Thyroid gland (tissue), 4 donors: ENCODE data around the gene STX16.

Source experiments
- CTCF ChIP-seq, 6 experiments: fragments of 200-600 bp in 3 of 6; fragments of 450-650 bp in 3 of 6; sonication (generic) in 3 of 6; IDR thresholded peaks; one replicate each; pipeline ENCODE4 v1.5.1; 2016 to 2019; ENCODE audit warnings: antibody characterized with exemption in 6 of 6, mild to moderate bottlenecking in 2 of 6, inconsistent platforms in 1 of 6, moderate library complexity in 1 of 6
- POLR2A ChIP-seq, 2 donors: fragments of 450-650 bp; IDR thresholded peaks; one replicate each; pipeline ENCODE4 v1.6.1; 2017; ENCODE audit warnings: antibody characterized with exemption in 2 of 2, mild to moderate bottlenecking in 2 of 2, moderate library complexity in 1 of 2

- TF ChIP-seq CTCF (IDR thresholded peaks at IDR 0.05) (no peak), POLR2A (IDR thresholded peaks at IDR 0.05) (no peak)
Observed at GRCh38 chr20:58673119-58673518, 22.0 kb downstream of the STX16 start.
